Uterus (tissue), 2 donors: Measurements from ENCODE around the gene COL23A1.

ENCODE experiments used
- CTCF ChIP-seq, 4 experiments: fragments of 200-600 bp in 2 of 4; fragments of 450-650 bp in 2 of 4; sonication (generic) in 2 of 4; IDR thresholded peaks; one replicate each; pipeline ENCODE4 v1.5.1; 2016 to 2019; ENCODE audit warnings: antibody characterized with exemption in 4 of 4, mild to moderate bottlenecking in 2 of 4, moderate library complexity in 1 of 4
- POLR2A ChIP-seq, 2 donors: fragments of 450-650 bp; IDR thresholded peaks; one replicate each; pipeline ENCODE4 v1.6.1; 2016; ENCODE audit warnings: antibody characterized with exemption in 2 of 2, mild to moderate bottlenecking in 1 of 2, moderate library complexity in 1 of 2

DNA sequence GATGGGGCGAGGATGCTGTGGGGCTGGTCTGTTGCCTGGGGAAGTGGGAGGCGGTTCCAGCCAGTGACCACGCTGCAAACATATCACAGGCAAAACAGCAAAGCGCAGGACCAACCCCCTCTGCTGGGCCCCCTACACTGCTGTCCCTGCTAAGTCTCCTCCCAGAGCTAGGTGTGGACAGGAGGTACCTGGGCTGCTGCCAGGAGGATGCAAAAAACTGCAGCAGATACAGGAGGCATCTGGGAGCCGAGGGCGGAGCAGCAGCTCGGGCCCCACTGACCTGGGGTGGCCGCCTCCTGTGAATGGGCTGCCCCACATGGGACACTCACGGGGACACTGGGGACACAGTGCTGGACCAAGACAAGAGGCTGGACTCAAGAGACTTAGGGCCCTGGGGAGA, 309.6 kb downstream of the COL23A1 start:
- TF ChIP-seq CTCF (IDR thresholded peaks at IDR 0.05): no peak
- no peak for TF ChIP-seq POLR2A (IDR thresholded peaks at IDR 0.05)
